ENCODE results near the gene AP1S3. TPM values are rescaled to one million over a fixed set of nuclear protein-coding genes. Genes with fewer than 3 reads are reported as not detected.
"Not testable (repeated sequence)": the region's sequence is repeated elsewhere in the genome, so short reads cannot be mapped to it uniquely, and the experiment has no call there.

AP1S3 gene
- total RNA-seq, 1 donor from 2014 or later = 0.80 TPM

DNA sequence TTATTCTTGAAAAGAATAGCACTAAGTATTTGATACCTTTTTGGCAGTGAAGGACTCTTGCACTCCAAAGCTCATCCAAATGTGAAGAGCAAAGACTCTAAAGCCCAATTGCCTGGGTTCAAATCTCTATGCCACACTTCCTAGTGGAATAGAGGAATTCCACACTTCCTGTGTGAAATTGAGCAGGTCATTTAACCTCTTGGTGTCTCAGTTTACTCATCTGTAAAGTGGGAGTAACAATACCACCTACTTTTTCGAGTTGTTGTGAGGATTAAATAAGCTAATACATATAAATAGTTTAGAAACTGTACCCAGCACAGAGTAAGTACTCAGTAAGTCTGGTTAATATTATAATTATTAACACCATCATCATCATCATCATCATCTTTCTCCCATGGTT, 72.6 kb downstream of the AP1S3 start:
- H3K36me3 Mint-ChIP-seq (ENCODE audit: low read depth, unreplicated experiment) = peaks cover 3% of the 10 kb centered on the region
- H3K27me3 Mint-ChIP-seq (ENCODE audit: unreplicated experiment) = peaks cover 4% of the 10 kb centered on the region
- no peak for TF ChIP-seq CTCF (IDR thresholded peaks at IDR 0.05; ENCODE audit: unreplicated experiment)
- no peak for DNase-seq (ENCODE audit: low spot score)
- H3K9me3 Mint-ChIP-seq (ENCODE audit: unreplicated experiment) = no peaks in the 10 kb centered on the region
- H3K4me1 Mint-ChIP-seq (ENCODE audit: unreplicated experiment) = peaks cover 28% of the 10 kb centered on the region
- no peak overlapping the region for H3K4me3 Mint-ChIP-seq (ENCODE audit: unreplicated experiment)
- H3K27ac Mint-ChIP-seq (ENCODE audit: unreplicated experiment) = no peak overlapping the region

GRCh38 chr2:223762853-223763252, 74.5 kb downstream of the AP1S3 start:
- Mint-ChIP-seq H3K9me3 (ENCODE audit: unreplicated experiment) (no peaks in the 10 kb centered on the region), H3K4me3 (ENCODE audit: unreplicated experiment) (no peak overlapping the region), H3K27ac (ENCODE audit: unreplicated experiment) (no peak overlapping the region), H3K4me1 (ENCODE audit: unreplicated experiment) (peaks cover 22% of the 10 kb centered on the region), H3K27me3 (ENCODE audit: unreplicated experiment) (peaks cover 7% of the 10 kb centered on the region), H3K36me3 (ENCODE audit: low read depth, unreplicated experiment) (peaks cover 3% of the 10 kb centered on the region)
- no peak for TF ChIP-seq CTCF (IDR thresholded peaks at IDR 0.05; ENCODE audit: unreplicated experiment)
- no peak for DNase-seq (ENCODE audit: low spot score)

DNA sequence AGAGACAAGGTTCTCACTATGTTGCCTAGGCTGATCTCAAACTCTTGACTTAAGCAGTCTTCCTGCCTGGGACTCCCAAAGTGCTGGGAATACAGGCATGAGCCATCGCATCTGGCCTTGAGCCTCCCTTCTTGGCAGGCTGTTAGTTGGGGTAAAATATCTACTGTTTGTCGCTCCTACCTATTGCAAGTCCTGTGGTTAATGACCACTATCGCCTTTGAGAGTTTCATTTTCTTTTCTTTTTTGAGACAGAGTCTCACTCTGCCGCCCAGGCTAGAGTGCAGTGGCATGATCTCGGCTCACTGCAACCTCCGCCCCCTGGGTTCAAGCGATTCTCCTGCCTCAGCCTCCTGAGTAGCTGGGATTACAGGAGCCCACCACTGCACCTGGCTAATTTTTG, 75.6 kb downstream of the AP1S3 start:
- H3K4me3 Mint-ChIP-seq (ENCODE audit: unreplicated experiment); H3K27ac Mint-ChIP-seq (ENCODE audit: unreplicated experiment); H3K27me3 Mint-ChIP-seq (ENCODE audit: unreplicated experiment); H3K9me3 Mint-ChIP-seq (ENCODE audit: unreplicated experiment); DNase-seq (ENCODE audit: low spot score); H3K36me3 Mint-ChIP-seq (ENCODE audit: low read depth, unreplicated experiment): not testable (repeated sequence)
- H3K4me1 Mint-ChIP-seq (ENCODE audit: unreplicated experiment) = peaks cover 14% of the 10 kb centered on the region

DNA sequence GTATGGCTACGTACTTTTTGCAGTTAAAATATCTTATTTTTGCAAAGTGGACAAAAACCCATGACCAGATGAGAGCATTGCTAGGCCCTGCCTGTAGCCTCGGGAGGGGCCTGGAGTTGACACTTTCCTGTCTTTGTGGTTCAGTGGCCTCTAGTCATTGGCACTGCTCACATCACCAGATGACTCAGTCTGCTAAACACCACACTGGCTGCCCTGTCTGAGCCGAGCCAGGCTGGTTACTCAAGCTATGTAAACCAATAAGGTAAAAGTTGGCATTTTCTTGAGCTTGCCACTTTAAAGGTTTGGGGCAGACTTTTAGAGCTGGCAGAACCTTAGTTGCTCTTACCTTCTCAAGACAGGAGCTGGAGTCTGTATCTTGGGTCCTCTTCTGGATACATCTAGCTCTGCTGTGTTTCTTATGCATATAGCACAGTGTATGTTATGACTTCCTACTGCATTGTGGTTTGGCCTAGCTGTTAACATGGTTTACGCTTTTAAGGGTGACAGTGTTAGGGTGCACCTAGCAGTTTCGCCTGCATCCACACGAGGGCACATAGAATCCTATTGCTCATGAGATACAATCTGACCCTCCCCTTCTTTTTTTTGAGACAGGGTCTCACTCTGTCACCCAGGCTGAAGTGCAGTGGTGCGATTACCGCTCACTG, 76.4 kb downstream of the AP1S3 start:
- Mint-ChIP-seq H3K4me3 (ENCODE audit: unreplicated experiment) (no peak overlapping the region), H3K36me3 (ENCODE audit: low read depth, unreplicated experiment) (peaks cover 2% of the 10 kb centered on the region), H3K27ac (ENCODE audit: unreplicated experiment) (no peak overlapping the region), H3K27me3 (ENCODE audit: unreplicated experiment) (peaks cover 6% of the 10 kb centered on the region), H3K9me3 (ENCODE audit: unreplicated experiment) (no peaks in the 10 kb centered on the region), H3K4me1 (ENCODE audit: unreplicated experiment) (peaks cover 10% of the 10 kb centered on the region)
- TF ChIP-seq CTCF (IDR thresholded peaks at IDR 0.05; ENCODE audit: unreplicated experiment) = no peak
- DNase-seq (ENCODE audit: low spot score) = no peak

- Mint-ChIP-seq H3K4me3 (ENCODE audit: unreplicated experiment) (no peak overlapping the region), H3K9me3 (ENCODE audit: unreplicated experiment) (no peaks in the 10 kb centered on the region), H3K27me3 (ENCODE audit: unreplicated experiment) (peaks cover 3% of the 10 kb centered on the region), H3K36me3 (ENCODE audit: low read depth, unreplicated experiment) (no peaks in the 10 kb centered on the region), H3K27ac (ENCODE audit: unreplicated experiment) (no peak overlapping the region), H3K4me1 (ENCODE audit: unreplicated experiment) (no peaks in the 10 kb centered on the region)
- no peak for TF ChIP-seq CTCF (IDR thresholded peaks at IDR 0.05; ENCODE audit: unreplicated experiment)
- no peak for DNase-seq (ENCODE audit: low spot score)
These were observed 77.6 kb downstream of the AP1S3 start for GRCh38 chr2:223759569-223760430.

Data from endothelial cell (in vitro differentiated cells).